Measurements from ENCODE around the gene NPIPA8.
"Not testable (repeated sequence)": the region's sequence is repeated elsewhere in the genome, so short reads cannot be mapped to it uniquely, and the experiment has no call there.

Gene NPIPA8

GRCh38 chr16:18336636-18337035 is at the start of gene NPIPA8:
Gene NPIPA8, minus strand, starts transcription at chr16:18336736. Its CDS starts 4,074 bp downstream, at chr16:18332662.
- DNase-seq = not testable (repeated sequence)

DNA sequence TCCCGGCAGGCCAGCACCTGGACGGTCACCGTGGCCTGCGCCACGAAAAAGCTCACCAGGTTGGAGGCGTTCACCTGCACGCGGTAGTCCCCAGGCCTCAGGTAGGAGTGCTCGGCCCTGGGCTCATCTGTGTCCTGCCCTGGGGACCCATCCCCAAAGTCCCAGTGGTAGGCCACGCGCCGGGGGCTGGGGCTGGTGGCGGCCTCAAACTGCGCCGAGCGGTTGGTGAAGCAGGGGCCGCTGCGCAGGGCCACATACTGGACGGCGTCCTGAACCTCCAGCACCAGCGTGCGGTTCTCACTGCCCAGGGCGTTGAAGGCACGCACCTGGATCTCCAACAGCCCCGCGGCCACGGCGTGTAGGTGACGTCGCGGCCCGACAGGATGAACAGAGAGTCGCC is 48.7 kb upstream of the NPIPA8 start:
- DNase-seq = not testable (repeated sequence)

DNA sequence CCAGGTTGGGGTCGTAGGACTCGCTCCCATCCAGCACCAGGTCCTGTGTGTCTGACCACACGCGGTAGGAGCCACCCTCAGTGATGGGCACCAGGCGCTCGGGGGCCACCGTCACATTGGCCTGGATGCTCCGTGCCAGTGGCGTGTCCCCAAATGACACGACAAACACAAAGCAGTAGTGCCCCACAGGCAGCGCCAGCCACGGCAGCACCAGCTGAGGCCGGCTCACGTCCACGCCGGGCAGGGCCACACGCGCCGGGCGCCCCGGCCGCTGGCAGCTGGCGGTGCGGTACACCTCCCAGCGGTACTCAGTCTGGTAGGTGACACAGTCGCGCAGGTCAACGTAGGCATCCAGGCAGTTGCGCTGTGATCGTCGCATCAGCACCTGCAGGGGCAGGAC is 48.3 kb upstream of the NPIPA8 start:
- not testable (repeated sequence) for DNase-seq

- DNase-seq = not testable (repeated sequence)
Observed at GRCh38 chr16:18384098-18384636, 47.6 kb upstream of the NPIPA8 start.

GRCh38 chr16:18382696-18383095 is 46.2 kb upstream of the NPIPA8 start:
- not testable (repeated sequence) for DNase-seq

GRCh38 chr16:18347742-18348141 is 11.2 kb upstream of the NPIPA8 start:
- DNase-seq = not testable (repeated sequence)

DNA sequence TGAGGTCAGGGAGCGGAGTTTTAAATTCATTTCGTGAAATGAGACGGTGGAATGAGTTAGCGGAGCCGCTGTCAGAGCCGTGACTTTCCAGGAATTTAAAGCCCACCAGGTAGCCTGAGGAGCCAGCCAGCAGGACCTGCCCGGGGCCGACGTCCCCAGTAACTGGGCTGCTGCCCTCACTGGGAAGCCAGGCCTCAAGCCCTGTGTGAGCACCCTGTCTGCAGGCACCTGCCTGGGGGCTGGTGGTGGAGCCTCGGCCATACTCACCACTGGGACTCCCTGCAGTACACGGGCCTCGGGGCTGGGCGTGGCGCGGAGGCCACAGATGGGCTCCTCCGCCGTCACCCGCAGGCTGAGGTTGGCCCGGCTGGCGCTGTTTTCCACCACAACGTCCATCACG is 10.5 kb upstream of the NPIPA8 start:
- DNase-seq = not testable (repeated sequence)

DNA sequence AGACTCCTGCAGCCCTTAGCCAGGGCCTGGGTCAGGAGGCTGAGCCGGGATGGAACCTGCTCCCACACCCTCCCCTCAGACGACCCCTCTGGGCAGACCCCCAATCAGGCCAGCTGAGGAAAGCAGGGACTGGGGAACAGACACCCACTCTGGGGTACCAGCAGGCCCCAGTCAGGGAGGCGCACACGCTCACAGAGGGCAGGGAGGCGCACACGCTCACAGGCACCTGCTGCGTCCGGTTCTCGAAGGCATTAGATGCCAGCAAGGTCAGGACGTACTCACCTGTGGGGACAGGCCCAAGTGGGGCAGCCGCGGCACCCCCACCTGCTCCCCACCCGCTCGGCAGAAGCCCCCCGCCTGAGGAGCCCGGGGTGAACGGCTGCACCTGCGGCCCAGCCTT is 8.1 kb upstream of the NPIPA8 start:
- not testable (repeated sequence) for DNase-seq

GRCh38 chr16:18341986-18342385 is 5.5 kb upstream of the NPIPA8 start:
- not testable (repeated sequence) for DNase-seq

GRCh38 chr16:18341417-18341960 is 5.0 kb upstream of the NPIPA8 start:
- not testable (repeated sequence) for DNase-seq

- DNase-seq = not testable (repeated sequence)
Observed at GRCh38 chr16:18339210-18339609, 2.7 kb upstream of the NPIPA8 start.

DNA sequence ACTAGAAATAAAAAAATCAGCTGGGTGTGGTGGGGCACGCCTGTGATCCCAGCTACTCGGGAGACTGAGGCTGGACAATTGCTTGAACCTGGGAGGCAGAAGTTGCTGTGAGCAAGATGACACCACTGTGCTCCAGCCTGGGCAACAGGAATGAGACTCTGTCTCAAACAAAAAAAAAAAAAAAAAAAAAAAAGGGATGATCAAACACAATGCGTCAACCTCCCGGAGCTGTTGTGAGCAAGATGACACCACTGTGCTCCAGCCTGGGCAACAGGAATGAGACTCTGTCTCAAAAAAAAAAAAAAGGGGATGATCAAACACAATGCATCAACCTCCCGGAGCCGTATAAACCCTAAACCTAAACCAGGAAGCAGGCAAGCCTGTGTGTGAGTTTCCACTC is 24.7 kb downstream of the NPIPA8 start:
- DNase-seq = not testable (repeated sequence)

GRCh38 chr16:18309159-18309558 is 27.4 kb downstream of the NPIPA8 start:
- not testable (repeated sequence) for DNase-seq

DNA sequence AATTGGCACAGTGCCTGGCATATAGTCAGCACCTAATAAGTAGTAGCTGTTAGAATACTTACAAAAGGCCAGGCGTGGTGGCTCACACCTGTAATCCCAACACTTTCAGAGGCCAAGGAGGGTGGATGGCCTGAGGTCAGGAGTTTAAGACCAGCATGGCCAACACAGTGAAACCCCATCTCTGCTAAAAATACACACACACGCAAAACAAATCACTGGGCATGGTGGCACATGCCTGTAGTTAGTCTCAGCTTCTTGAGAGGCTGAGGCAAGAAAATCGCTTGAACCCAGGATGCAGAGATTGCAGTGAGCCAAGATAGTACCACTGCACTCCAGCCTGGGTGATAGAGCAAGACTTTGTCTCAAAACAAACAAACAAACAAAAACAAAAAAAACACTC is 29.3 kb downstream of the NPIPA8 start:
- DNase-seq = not testable (repeated sequence)

- DNase-seq = not testable (repeated sequence)
Observed at GRCh38 chr16:18306066-18306465, 30.5 kb downstream of the NPIPA8 start.

- not testable (repeated sequence) for DNase-seq
Observed at GRCh38 chr16:18303059-18303706, 33.4 kb downstream of the NPIPA8 start.

- not testable (repeated sequence) for DNase-seq
Observed at GRCh38 chr16:18297714-18298113, 38.8 kb downstream of the NPIPA8 start.

DNA sequence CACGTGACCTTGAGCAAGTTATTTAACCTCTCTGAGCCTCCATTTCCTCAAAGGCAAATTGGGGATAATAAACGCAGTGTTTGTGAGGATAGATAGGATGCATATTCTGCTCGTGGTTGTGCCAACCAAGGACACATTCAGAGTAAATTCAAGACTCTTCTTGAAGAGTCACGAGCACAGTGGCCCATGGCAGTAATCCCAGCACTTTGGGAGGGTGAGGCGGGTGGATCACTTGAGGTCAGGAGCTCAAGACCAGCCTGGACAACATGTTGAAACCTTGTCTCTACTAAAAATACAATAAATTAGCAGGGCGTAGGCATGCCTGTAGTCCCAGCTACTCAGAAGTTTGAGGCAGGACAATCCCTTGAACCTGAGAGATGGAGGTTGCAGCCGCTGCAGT is 39.6 kb downstream of the NPIPA8 start:
- DNase-seq = not testable (repeated sequence)

DNA sequence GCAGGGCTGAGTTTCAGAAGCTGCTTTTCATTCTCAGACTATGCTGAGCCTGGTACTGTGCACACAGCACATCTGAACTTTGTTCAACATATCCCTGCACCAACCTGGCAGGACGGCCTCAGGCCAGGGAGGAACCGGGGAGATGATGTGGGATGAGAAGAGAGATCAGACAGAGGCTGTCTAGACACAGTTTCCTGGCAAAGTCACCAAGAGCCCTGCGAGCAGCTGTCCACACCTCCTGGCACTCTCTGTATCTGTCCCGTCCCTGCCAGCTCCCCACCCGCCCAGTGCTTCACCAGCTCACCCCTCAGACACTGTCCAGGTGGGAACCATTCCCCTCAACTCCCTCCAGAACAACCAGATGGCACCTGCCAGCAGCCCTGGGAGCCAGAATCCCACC is 42.2 kb downstream of the NPIPA8 start:
- DNase-seq = not testable (repeated sequence)

DNA sequence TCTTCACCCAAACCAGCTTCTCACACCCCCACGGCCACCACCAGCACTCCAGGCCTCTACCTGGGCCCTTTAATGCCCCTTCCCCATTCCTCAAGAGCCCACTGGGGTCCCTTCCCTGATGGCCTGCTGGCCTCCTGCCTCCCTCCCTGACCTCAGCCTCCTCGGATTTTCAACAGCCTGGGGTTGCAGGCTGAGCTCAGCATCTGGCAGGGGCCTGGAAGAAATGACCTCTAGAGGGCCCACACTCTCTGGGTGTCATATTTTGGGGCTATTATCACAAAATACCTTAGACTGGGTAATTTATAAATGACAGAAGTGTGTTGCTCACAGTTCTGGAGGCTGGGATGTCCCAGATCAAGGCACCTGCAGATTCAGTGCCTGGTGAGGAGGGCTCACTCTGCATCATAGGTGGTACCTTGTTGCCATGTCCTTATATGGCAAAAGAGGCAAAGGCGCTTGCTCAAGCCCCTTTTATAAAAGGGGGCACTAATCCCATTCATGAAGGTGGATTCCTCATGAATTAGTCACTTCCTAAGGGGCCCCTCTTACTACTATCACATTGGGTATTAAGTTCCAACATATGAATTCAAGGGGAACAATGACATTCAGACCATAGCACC is 43.1 kb downstream of the NPIPA8 start:
- not testable (repeated sequence) for DNase-seq

DNA sequence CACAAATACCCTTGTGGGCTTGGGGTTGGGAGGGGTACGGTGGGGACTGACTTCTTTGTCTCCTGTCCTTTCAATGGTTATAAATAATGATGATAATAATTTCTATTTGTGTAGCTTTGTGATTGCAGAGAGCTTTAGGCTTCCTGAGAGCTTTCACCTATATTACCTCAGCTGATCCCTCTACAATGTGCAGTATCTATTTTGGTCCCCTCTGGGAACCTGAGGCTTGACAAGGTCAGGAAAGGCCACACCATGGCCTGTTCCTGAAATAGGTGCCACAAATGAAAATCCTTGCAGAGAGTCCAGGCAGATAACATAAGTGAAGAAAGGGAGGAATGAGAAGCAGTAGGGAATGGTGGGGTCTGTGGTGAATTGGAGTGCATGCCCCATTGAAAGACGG is 45.6 kb downstream of the NPIPA8 start:
- DNase-seq = not testable (repeated sequence)

- not testable (repeated sequence) for DNase-seq
Observed at GRCh38 chr16:18286342-18286741, 50.2 kb downstream of the NPIPA8 start.

- not testable (repeated sequence) for DNase-seq
Observed at GRCh38 chr16:18280319-18280718, 56.2 kb downstream of the NPIPA8 start.

DNA sequence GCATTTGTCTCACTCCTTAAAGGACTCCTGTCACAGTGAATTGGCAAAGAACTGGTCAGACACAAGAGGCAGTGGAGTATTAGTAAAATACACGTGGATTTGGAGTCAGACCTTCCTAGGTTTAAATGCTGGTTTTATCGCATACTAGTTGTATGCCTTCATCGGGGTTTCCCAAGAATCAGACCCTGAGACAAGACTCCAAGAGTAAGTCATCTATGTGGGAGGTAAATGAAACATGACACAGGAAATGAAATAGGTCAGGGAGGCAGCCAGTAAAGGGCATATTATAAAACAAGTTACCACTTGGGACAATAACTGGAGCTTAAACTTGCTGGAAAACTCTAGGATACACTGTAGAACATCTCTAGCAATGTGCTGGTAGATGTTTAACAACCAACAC is 59.8 kb downstream of the NPIPA8 start:
- DNase-seq = not testable (repeated sequence)

Data from activated CD4-positive, alpha-beta T cell treated with anti-CD3 and anti-CD28 coated beads for 4 hours (primary cell).